ENCODE measurements around the gene DDX60.

DNA sequence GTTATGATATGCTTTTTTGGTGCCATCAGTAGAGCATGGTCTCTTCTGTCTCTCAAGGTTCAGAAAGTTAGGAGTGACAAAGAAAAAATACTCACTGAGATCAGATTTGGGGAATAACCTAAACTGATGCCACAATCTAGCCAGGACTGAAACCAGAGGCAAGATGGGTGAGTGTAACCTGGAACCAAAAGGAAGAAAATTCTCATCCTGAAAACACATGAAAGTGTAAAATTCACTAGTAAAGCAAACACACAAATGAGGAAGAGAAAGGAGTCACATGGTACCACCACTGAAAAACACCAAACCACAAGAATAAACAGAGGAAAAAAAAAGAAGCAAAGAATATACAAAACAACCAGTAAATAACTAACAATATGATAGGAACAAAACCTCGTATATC lies 129.8 kb downstream of the DDX60 start:
- TF ChIP-seq POLR2AphosphoS5 (IDR thresholded peaks at IDR 0.05; ENCODE audit: low read depth, low read length) (no peak), POLR2A (IDR thresholded peaks at IDR 0.05; ENCODE audit: low read depth, low read length) (no peak), POU2F2 (IDR thresholded peaks at IDR 0.05; ENCODE audit: low read depth, low read length) (no peak)
